ENCODE results near the gene TANGO6. TPM values are rescaled to one million over a fixed set of nuclear protein-coding genes. Genes with fewer than 3 reads are reported as not detected.

TANGO6 gene
- total RNA-seq, 2 experiments from 2014 or later: 22.7 to 22.8 TPM

DNA sequence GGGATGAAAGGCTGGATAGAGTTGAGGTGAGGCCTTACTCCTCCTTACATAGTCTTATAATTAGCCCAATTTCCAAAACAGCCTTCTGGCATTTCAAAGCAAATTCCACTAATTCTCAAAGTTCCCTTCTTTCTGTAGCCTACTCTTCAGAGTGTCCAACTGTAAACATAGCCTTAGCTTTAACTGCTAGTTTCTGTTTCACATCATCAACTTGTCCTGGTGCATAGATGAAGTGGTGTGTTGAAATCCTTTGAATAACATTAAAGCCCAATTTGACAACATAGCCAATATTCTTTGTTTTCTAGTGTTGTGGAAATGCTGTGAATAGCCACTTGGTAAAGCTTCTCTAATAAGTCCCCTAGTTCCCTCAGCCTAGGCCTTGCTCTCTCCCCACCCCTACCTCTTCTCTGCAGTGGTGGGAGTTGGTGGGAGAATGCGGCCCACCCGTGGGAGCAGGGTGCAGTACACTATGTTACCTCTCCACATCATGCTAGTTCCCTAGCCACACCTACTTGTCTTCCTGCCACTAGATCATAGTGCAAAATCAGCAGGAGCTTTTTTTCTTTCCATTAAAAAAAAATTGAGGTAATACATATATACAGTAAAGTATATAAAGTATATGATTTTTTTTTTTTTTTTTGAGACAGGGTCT lies 135.1 kb downstream of the TANGO6 start:
- BruUV-seq (replicated peaks): no TSS peak
- DNase-seq (ENCODE audit: low spot score): no peak
- Histone ChIP-seq H3K4me2 (ENCODE audit: low read length) (no peak overlapping the region), H3K9me2 (ENCODE audit: insufficient read depth, low read length) (no peaks in the 10 kb centered on the region), H3K4me3 (ENCODE audit: low read depth, low read length, poor library complexity, severe bottlenecking) (no peak overlapping the region), H3K27ac (ENCODE audit: low read depth, low read length, poor library complexity, severe bottlenecking) (no peak overlapping the region), H3K36me3 (ENCODE audit: insufficient read depth, low read length) (peaks cover 10% of the 10 kb centered on the region), H3K9me3 (ENCODE audit: low read length) (no peaks in the 10 kb centered on the region), H2AFZ (ENCODE audit: low read length) (no peak overlapping the region), H3K4me1 (ENCODE audit: insufficient read depth, low read length, poor library complexity, severe bottlenecking) (no peaks in the 10 kb centered on the region), H4K20me1 (ENCODE audit: insufficient read depth, low read length) (no peaks in the 10 kb centered on the region), H3K79me2 (ENCODE audit: insufficient read depth, low read depth, low read length) (no peaks in the 10 kb centered on the region)
- POLR2A ChIA-PET: no interaction called here
- intact Hi-C loops (cut with micrococcal nuclease; ENCODE audit: unreplicated experiment): no loop called here
- CTCF ChIA-PET (ENCODE audit: unreplicated experiment): no interaction called here
- no peak for TF ChIP-seq EZH2phosphoT487 (IDR thresholded peaks at IDR 0.05; ENCODE audit: borderline replicate concordance, low read depth, low read length)
- TF ChIP-seq, protein P1, sequence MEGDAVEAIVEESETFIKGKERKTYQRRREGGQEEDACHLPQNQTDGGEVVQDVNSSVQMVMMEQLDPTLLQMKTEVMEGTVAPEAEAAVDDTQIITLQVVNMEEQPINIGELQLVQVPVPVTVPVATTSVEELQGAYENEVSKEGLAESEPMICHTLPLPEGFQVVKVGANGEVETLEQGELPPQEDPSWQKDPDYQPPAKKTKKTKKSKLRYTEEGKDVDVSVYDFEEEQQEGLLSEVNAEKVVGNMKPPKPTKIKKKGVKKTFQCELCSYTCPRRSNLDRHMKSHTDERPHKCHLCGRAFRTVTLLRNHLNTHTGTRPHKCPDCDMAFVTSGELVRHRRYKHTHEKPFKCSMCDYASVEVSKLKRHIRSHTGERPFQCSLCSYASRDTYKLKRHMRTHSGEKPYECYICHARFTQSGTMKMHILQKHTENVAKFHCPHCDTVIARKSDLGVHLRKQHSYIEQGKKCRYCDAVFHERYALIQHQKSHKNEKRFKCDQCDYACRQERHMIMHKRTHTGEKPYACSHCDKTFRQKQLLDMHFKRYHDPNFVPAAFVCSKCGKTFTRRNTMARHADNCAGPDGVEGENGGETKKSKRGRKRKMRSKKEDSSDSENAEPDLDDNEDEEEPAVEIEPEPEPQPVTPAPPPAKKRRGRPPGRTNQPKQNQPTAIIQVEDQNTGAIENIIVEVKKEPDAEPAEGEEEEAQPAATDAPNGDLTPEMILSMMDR (conservative IDR thresholded peaks at IDR 0.05; ENCODE audit: low read length): no peak

DNA sequence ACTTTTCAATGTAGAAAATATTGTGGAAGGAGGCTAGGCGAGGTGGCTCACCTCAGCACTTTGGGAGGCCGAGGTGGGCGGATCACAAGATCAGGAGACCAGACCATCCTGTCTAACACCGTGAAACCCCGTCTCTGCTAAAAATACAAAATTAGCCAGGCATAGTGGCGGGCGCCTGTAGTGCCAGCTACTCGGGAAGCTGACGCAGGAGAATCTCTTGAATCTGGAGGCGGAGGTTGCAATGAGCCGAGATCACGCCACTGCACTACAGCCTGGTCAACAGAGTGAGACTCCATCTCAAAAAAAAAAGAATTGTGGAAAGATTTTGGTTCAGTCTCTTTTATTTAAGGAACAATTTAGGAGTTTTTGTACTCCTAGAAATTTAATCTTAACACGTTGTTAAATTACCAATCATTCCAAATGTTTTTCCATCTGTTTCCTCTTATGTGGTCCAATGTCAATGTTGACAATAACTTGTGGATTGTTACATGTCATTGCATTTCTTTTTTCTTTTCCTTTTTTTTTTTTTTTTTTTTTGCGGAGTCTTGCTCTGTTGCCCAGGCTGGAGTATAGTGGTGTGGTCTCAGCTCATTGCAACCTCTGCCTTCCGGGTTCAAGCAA lies 137.5 kb downstream of the TANGO6 start:
- Histone ChIP-seq H3K4me2 (ENCODE audit: low read length) (no peak overlapping the region), H3K79me2 (ENCODE audit: insufficient read depth, low read depth, low read length) (no peaks in the 10 kb centered on the region), H3K4me3 (ENCODE audit: low read depth, low read length, poor library complexity, severe bottlenecking) (no peak overlapping the region), H2AFZ (ENCODE audit: low read length) (no peak overlapping the region), H3K9me2 (ENCODE audit: insufficient read depth, low read length) (no peaks in the 10 kb centered on the region), H3K9me3 (ENCODE audit: low read length) (no peaks in the 10 kb centered on the region), H3K4me1 (ENCODE audit: insufficient read depth, low read length, poor library complexity, severe bottlenecking) (no peaks in the 10 kb centered on the region), H3K27ac (ENCODE audit: low read depth, low read length, poor library complexity, severe bottlenecking) (no peak overlapping the region), H4K20me1 (ENCODE audit: insufficient read depth, low read length) (no peaks in the 10 kb centered on the region), H3K36me3 (ENCODE audit: insufficient read depth, low read length) (no peaks in the 10 kb centered on the region; the same call in 1 of the 2 replicates)
- TF ChIP-seq, protein P1 (conservative IDR thresholded peaks at IDR 0.05; ENCODE audit: low read length): no peak
- TF ChIP-seq EZH2phosphoT487 (IDR thresholded peaks at IDR 0.05; ENCODE audit: borderline replicate concordance, low read depth, low read length): no peak
- CTCF ChIA-PET (ENCODE audit: unreplicated experiment): no interaction called here
- POLR2A ChIA-PET: no interaction called here
- intact Hi-C loops (cut with micrococcal nuclease; ENCODE audit: unreplicated experiment): no loop called here
- no peak for DNase-seq (ENCODE audit: low spot score)
- no TSS peak for BruUV-seq (replicated peaks)

DNA sequence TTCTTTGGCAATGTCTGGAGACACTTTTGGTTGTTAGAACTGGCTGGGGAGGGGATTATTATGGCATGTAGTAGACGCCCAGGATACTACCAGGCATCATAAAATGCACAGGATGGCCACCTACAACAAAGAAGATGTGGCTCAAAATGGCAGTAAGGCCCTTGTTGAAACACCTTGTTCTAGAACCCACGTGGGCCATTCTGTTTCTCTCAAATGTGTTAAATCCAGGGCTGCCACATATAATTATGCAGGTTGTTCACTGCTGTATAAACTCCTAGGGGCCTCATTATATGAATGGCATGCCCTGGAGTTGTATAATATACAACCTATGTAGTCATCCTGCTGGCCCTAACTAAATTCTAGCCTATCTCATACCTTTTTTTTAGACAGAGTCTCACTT lies 138.6 kb downstream of the TANGO6 start:
- no peak for TF ChIP-seq EZH2phosphoT487 (IDR thresholded peaks at IDR 0.05; ENCODE audit: borderline replicate concordance, low read depth, low read length)
- TF ChIP-seq, protein P1 (conservative IDR thresholded peaks at IDR 0.05; ENCODE audit: low read length): no peak
- no TSS peak for BruUV-seq (replicated peaks)
- intact Hi-C loops (cut with micrococcal nuclease; ENCODE audit: unreplicated experiment): no loop called here

More for the DNA sequence above, 138.6 kb downstream of the TANGO6 start:
- Histone ChIP-seq H3K79me2 (ENCODE audit: insufficient read depth, low read depth, low read length) (no peaks in the 10 kb centered on the region), H3K4me3 (ENCODE audit: low read depth, low read length, poor library complexity, severe bottlenecking) (no peak overlapping the region), H3K4me1 (ENCODE audit: insufficient read depth, low read length, poor library complexity, severe bottlenecking) (no peaks in the 10 kb centered on the region), H3K36me3 (ENCODE audit: insufficient read depth, low read length) (no peaks in the 10 kb centered on the region; the same call in 1 of the 2 replicates), H2AFZ (ENCODE audit: low read length) (no peak overlapping the region), H3K9me3 (ENCODE audit: low read length) (no peaks in the 10 kb centered on the region), H4K20me1 (ENCODE audit: insufficient read depth, low read length) (no peaks in the 10 kb centered on the region), H3K27ac (ENCODE audit: low read depth, low read length, poor library complexity, severe bottlenecking) (no peak overlapping the region), H3K9me2 (ENCODE audit: insufficient read depth, low read length) (no peaks in the 10 kb centered on the region), H3K4me2 (ENCODE audit: low read length) (no peak overlapping the region)
- POLR2A ChIA-PET: no interaction called here
- DNase-seq (ENCODE audit: low spot score): no peak
- CTCF ChIA-PET (ENCODE audit: unreplicated experiment): no interaction called here
